A673 (cell line): ENCODE data around the gene PGAM1. TPM values are rescaled to one million over a fixed set of nuclear protein-coding genes. Genes with fewer than 3 reads are reported as not detected.

Experiments used
- BruUV-seq: library from RNA; stranded (reverse); fragments of 400-500 nt; replicated peaks from 2 replicates; lab custom pipeline; 2021; lab: Mats Ljungman, UMichigan
- CTCF ChIA-PET: fragments of 300-600 bp; sonication (Branson Sonifier 250); formaldehyde crosslinking; loops from one replicate; lab custom pipeline; 2022; ENCODE audit warnings: antibody characterized with exemption; lab: Charles Lee
- POLR2A ChIA-PET: fragments of 300-600 bp; sonication (Branson Sonifier 250); formaldehyde crosslinking; loops from one replicate; lab custom pipeline; 2022; ENCODE audit warnings: antibody characterized with exemption; ENCODE audit not compliant: low non-redundant PET; lab: Charles Lee
- DNase-seq: peaks from one replicate; pipeline ENCODE4 v3.0.0-alpha.2; 2015; ENCODE audit warnings: low spot score
- H3K27ac ChIP-seq: fragments of 200-600 bp; sonication (generic); 2 replicates; pipeline ENCODE4 v1.5.1; 2016; ENCODE audit warnings: mixed run types, low read depth, mild to moderate bottlenecking, mixed read lengths, antibody characterized with exemption, low read length; ENCODE audit not compliant: poor library complexity, severe bottlenecking
- H3K27me3 ChIP-seq: fragments of 200-600 bp; sonication (generic); replicated peaks from 2 replicates; pipeline ENCODE4 v1.6.1; 2017; ENCODE audit warnings: mixed run types, low read depth, mild to moderate bottlenecking, mixed read lengths, antibody characterized with exemption, low read length; ENCODE audit not compliant: insufficient read depth, poor library complexity
- H3K36me3 ChIP-seq: fragments of 200-600 bp; sonication (generic); 2 replicates; pipeline ENCODE4 v1.6.1; 2016; ENCODE audit warnings: mixed run types, mild to moderate bottlenecking, mixed read lengths, antibody characterized with exemption, low read length; ENCODE audit not compliant: insufficient read depth, poor library complexity, severe bottlenecking
- H3K4me1 ChIP-seq: fragments of 200-600 bp; sonication (generic); 2 replicates; pipeline ENCODE4 v1.6.1; 2017; ENCODE audit warnings: mixed run types, mild to moderate bottlenecking, mixed read lengths, antibody characterized with exemption, low read length; ENCODE audit not compliant: insufficient read depth, poor library complexity, severe bottlenecking
- H3K4me3 ChIP-seq: fragments of 200-600 bp; sonication (generic); 2 replicates; pipeline ENCODE4 v1.5.1; 2016; ENCODE audit warnings: low read depth, mixed run types, mild to moderate bottlenecking, mixed read lengths, low read length; ENCODE audit not compliant: poor library complexity, severe bottlenecking
- H3K9me3 ChIP-seq: fragments of 200-600 bp; sonication (generic); 2 replicates; pipeline ENCODE4 v1.6.1; 2016; ENCODE audit warnings: mixed run types, low read depth, mild to moderate bottlenecking, mixed read lengths, antibody characterized with exemption, low read length; ENCODE audit not compliant: poor library complexity, severe bottlenecking
- CTCF ChIP-seq: fragments of 300-800, 200-600 bp; sonication (generic); conservative IDR thresholded peaks from 2 replicates; pipeline ENCODE4 v1.5.1; 2017; ENCODE audit warnings: low read depth, mild to moderate bottlenecking, antibody characterized with exemption, low read length, moderate library complexity, mixed read lengths
- EZH2 ChIP-seq: fragments of 200-600 bp; sonication (generic); IDR thresholded peaks from 2 replicates; pipeline ENCODE4 v1.6.1; 2017; ENCODE audit warnings: borderline replicate concordance, low read depth, mild to moderate bottlenecking, mixed read lengths, antibody characterized with exemption, low read length; ENCODE audit not compliant: poor library complexity, severe bottlenecking
- intact Hi-C: fragments of 100-400 bp; cut with micrococcal nuclease; formaldehyde crosslinking; loops from one replicate; pipeline ENCODE4 v1.10.0; 2022; ENCODE audit not compliant: unreplicated experiment
- total RNA-seq: library from RNA; stranded (reverse); gene quantifications from 2 replicates; pipeline ENCODE4 v1.2.3, GENCODE V29; 2021

PGAM1 gene
- total RNA-seq, 1 experiment from 2014 or later: 668 TPM

DNA sequence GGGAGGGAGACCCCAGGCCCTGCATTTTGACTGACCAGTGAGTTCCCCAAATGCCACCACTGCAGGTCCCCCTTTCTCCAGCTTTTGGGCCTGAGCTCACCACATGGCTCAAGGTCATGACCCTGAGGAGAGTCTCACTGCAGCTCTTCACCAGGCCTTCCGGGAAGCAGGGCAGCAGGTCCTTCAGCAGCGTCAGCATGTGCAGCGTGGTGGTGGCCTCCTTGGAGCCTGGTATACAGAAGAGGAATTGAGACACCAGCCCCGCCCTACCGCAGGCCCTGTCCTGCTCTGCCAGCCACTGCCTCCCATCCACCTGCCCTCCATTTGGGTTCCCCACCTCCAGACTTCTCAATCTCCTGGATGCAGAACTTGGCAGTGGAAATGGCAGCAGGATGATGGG lies 37.8 kb upstream of the PGAM1 start:
- no peaks in the 10 kb centered on the region for H3K9me3 ChIP-seq
- TF ChIP-seq CTCF (no peak), EZH2 (no peak)
- no peak overlapping the region for H3K27ac ChIP-seq
- H3K4me1 ChIP-seq: no peaks in the 10 kb centered on the region
- ChIA-PET CTCF (no interaction called here), POLR2A (no interaction called here)
- peaks cover 15% of the 10 kb centered on the region for H3K36me3 ChIP-seq
- no peak overlapping the region for H3K4me3 ChIP-seq
- no peaks in the 10 kb centered on the region for H3K27me3 ChIP-seq
- no peak for DNase-seq
- intact Hi-C loops: no loop called here
- BruUV-seq: no TSS peak

DNA sequence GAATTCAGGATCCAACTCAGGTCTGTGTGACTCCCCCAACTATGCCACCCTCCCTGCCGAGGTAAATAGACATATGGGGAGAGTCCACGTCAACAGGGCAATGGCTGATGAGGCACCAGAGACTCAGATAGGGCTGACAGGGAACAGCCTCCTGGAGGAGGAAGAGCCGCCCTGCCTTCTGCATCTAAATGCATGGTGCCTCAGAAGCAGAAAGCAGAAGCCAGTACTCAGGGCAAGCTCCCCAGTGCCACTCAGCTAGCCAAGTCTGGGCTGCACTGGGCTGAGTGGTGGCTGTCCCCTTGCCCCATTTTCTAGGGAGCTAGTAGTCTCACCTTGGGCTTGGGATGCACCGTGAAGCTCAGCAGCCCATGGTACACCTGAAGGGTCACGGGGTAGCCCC lies 35.9 kb upstream of the PGAM1 start:
- BruUV-seq: no TSS peak

GRCh38 chr10:97393034-97393573 lies 32.9 kb upstream of the PGAM1 start:
- CTCF ChIA-PET: no interaction called here
- TF ChIP-seq EZH2 (no peak), CTCF (no peak)
- DNase-seq: no peak
- BruUV-seq: no TSS peak
- no peaks in the 10 kb centered on the region for H3K9me3 ChIP-seq
- intact Hi-C loops: no loop called here
- no peaks in the 10 kb centered on the region for H3K4me1 ChIP-seq
- POLR2A ChIA-PET: no interaction called here
- no peak overlapping the region for H3K4me3 ChIP-seq
- H3K27ac ChIP-seq: no peak overlapping the region
- H3K27me3 ChIP-seq: no peaks in the 10 kb centered on the region
- peaks cover 42% of the 10 kb centered on the region for H3K36me3 ChIP-seq

More for the DNA sequence above, 35.9 kb upstream of the PGAM1 start:
- Histone ChIP-seq H3K27me3 (no peaks in the 10 kb centered on the region), H3K27ac (no peak overlapping the region), H3K4me1 (no peaks in the 10 kb centered on the region), H3K9me3 (no peaks in the 10 kb centered on the region), H3K4me3 (no peak overlapping the region), H3K36me3 (peaks cover 28% of the 10 kb centered on the region)
- TF ChIP-seq EZH2: no peak
- no peak for TF ChIP-seq CTCF
- no peak for DNase-seq
- ChIA-PET CTCF (no interaction called here), POLR2A (no interaction called here)
- intact Hi-C loops: no loop called here
